NCI-H460 (cell line): ENCODE data around the gene CMTM1. TPM values are rescaled to one million over a fixed set of nuclear protein-coding genes. Genes with fewer than 3 reads are reported as not detected.

ENCODE experiments used
- small RNA-seq, 2 experiments: library from RNA; depleted of rRNA; stranded (forward); fragments of <200 nt; gene quantifications; one replicate each; pipeline ENCODE3, GENCODE V24; 2014
- total RNA-seq: library from RNA; depleted of rRNA; stranded (reverse); fragments of >200 nt; shearing (Covaris generic); gene quantifications from 2 replicates; pipeline ENCODE4 v1.2.3, GENCODE V29; 2014; rRNA removed

The CMTM1 gene
- total RNA-seq, 1 experiment from 2014 or later = 3.2 TPM

Small RNA genes lying within 50 kb of the gene (small RNA-seq; reads per million reads assigned to genes)
- 0 reads per million in 2 experiments for gene CKLF-CMTM1

Other genes with a start within 250 kb of the CMTM1 start
- not detected in 2 replicates for gene CDH5, start 199.7 kb upstream of the CMTM1 start, total RNA-seq
- 0.42 and 0.46 TPM in 2 replicates for gene BEAN1, start 139.1 kb upstream of the CMTM1 start, total RNA-seq
- gene TK2, start 16.3 kb upstream of the CMTM1 start, total RNA-seq = 18.0 and 25.0 TPM in 2 replicates
- 162 and 176 TPM in 2 replicates for gene CKLF, start 13.9 kb upstream of the CMTM1 start, total RNA-seq
- not detected in 2 replicates for gene CMTM2, start 13.0 kb downstream of the CMTM1 start, total RNA-seq
- 35.6 and 35.7 TPM in 2 replicates for gene CMTM3, start 38.3 kb downstream of the CMTM1 start, total RNA-seq
- 64.2 and 64.5 TPM in 2 replicates for gene CMTM4, start 130.3 kb downstream of the CMTM1 start, total RNA-seq
- gene DYNC1LI2, start 185.2 kb downstream of the CMTM1 start, total RNA-seq = 104 and 132 TPM in 2 replicates
- 0.20 TPM in 1 of 2 replicates, not detected in the other for gene TERB1, start 235.1 kb downstream of the CMTM1 start, total RNA-seq